Stimulated activated naive B cell treated with anti-CD40 and anti-IgM and Interleukin-4, amounts not matched to agents 10 μg/mL and 1 μg/mL and 100 μg/mL, for 72 hours (primary cell): Measurements from ENCODE around the gene OPRD1.
"Not testable (repeated sequence)": the region's sequence is repeated elsewhere in the genome, so short reads cannot be mapped to it uniquely, and the experiment has no call there.

Experiments used
- ATAC-seq, 2 donors: fragments of 150-1000 bp; cut with Tn5 transposase; replicated peaks; 2 replicates each; pipeline ENCODE4 v1.10.0; 2021; ENCODE audit warnings: moderate library complexity in 1 of 2
- DNase-seq: peaks from one replicate; pipeline ENCODE4 v3.0.0; 2021
- H3K27ac Mint-ChIP-seq: one replicate; pipeline ENCODE4 v1.8.0; 2022; ENCODE audit warnings: mild to moderate bottlenecking, mixed read lengths
- H3K27me3 Mint-ChIP-seq, 2 donors: one replicate each; pipeline ENCODE4 v1.8.0; 2022; ENCODE audit warnings: mixed read lengths in 2 of 2
- H3K36me3 Mint-ChIP-seq, 2 donors: one replicate each; pipeline ENCODE4 v1.8.0; 2022; ENCODE audit warnings: mixed read lengths in 2 of 2, mild to moderate bottlenecking in 1 of 2
- H3K4me1 Mint-ChIP-seq, 2 donors: one replicate each; pipeline ENCODE4 v1.8.0; 2022; ENCODE audit warnings: mixed read lengths in 2 of 2, mild to moderate bottlenecking in 1 of 2
- H3K4me3 Mint-ChIP-seq, 2 donors: one replicate each; pipeline ENCODE4 v1.8.0; 2022; ENCODE audit warnings: mild to moderate bottlenecking in 2 of 2, mixed read lengths in 2 of 2, moderate library complexity in 1 of 2
- H3K9me3 Mint-ChIP-seq, 2 donors: one replicate each; pipeline ENCODE4 v1.8.0; 2022; ENCODE audit warnings: mixed read lengths in 2 of 2, mild to moderate bottlenecking in 1 of 2

OPRD1 gene

DNA sequence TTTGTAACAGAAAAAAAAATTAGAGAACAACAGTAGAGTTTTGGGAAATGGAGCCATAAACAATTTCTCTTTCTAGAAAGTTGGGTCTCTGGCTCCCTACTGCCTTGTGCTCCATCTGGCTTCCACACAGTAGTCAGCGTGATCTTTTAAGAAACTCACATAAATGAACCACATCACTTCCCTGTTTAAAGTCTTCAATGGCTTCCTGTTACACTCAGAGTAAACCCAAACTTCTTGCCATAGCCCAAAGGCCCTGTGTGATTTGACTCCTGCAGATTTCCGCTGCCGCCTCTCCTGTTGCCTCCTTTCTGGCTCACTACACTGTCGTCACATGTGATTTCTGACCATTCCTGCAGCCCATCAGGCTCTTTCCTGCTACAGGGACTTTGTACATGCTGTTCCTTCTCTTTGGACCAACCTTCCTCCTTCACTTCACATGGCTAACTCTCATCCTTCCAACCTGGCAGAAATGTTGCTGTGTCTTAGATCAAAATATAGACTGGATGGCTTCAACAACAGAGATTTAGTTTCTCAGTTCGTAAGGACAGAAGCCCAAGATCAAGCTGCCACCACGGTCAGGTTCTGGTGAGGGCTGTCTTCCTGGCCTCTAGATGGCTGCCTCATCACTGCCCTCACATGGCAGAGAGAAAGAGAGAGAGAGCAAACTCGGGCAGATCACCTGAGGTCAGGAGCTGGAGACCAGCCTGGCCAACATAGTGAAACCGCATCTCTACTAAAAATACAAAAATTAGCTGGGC, 34.0 kb downstream of the OPRD1 start:
- Mint-ChIP-seq H3K27me3 (peaks cover under 1 to 3% of the 10 kb centered on the region in 2 donors), H3K36me3 (no peaks in the 10 kb centered on the region), H3K4me1 (peaks cover 5 to 7% of the 10 kb centered on the region in 2 donors), H3K9me3 (no peaks in the 10 kb centered on the region), H3K4me3 (no peak overlapping the region), H3K27ac (no peak overlapping the region)
- ATAC-seq (peak; percentile 48 to 50), DNase-seq (no peak)

DNA sequence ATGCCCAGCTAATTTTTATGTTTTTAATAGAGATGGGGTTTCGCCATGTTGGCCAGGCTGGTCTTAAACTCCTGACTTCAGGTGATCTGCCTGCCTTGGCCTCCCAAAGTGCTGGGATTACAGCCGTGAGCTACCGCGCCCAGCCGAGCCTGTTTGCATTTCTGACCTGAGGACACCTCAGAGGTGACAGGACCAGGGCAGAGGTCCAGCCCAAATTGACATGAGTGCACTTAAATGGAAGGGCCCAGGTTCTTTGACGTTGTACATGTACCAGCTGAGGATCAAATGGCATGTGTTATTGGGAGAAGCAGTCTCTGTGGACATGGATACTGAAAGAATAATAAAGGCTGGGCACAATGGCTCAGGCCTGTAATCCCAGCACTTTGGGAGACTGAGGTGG, 35.2 kb downstream of the OPRD1 start:
- H3K9me3 Mint-ChIP-seq, H3K27ac Mint-ChIP-seq, H3K27me3 Mint-ChIP-seq: not testable (repeated sequence)

DNA sequence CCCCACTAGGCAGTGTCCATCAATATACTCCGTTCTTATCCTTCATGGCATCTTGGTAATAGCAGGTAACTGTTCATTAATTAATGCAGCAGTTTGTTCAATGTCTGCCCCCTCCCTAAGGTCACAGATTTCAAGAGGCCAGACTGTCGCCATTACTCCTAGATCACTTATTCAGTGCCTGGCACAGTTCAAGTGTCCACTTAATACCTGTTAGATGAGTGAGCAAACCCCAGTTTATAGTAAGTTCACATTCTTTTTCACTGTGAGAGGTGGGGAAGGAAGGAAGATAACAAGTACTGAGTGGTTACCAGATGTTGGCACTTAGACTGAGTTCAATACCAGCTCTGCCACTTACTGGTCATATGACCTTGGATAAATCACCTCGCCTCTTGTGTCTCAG, 36.4 kb downstream of the OPRD1 start:
- Mint-ChIP-seq H3K27me3 (peaks cover 6 to 8% of the 10 kb centered on the region in 2 donors), H3K9me3 (no peaks in the 10 kb centered on the region), H3K4me3 (no peak overlapping the region), H3K27ac (no peak overlapping the region), H3K36me3 (no peaks in the 10 kb centered on the region), H3K4me1 (peaks cover 5 to 7% of the 10 kb centered on the region in 2 donors)
- no peak for ATAC-seq
- no peak for DNase-seq

More for the DNA sequence above, 35.2 kb downstream of the OPRD1 start:
- H3K4me3 Mint-ChIP-seq, H3K36me3 Mint-ChIP-seq, DNase-seq, H3K4me1 Mint-ChIP-seq, ATAC-seq: not testable (repeated sequence)

DNA sequence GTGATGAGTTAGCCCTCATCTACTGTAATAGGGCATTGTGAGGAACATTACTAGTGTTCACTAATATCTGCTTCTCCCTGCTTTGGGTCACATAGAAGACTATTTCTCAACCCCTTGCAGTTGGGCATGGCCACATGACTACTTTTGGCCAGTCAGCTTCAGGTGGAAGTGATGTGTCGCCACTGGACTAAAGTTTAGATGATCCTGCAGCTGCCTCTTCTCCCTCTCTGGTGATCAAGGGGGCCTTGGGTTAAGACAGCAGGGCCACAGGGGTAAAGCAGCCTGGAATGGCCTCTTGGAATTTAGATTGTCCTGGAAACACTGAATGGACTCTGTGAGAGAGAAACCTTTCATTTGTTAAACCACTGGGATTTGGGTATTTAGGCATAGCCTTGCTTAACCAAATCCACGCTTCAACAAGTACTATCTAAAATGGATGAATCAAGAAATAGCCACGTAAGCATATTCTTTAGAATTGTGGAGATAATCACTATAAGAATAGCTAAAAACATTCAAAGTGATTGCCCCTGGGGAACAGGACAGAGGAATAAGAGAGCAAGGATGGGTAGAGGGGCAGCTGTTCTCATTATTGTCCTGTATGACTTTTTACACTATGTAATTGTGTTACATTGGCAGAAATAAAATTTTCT, 41.2 kb downstream of the OPRD1 start:
- no peak for DNase-seq
- Mint-ChIP-seq H3K27me3 (peaks cover 21 to 28% of the 10 kb centered on the region in 2 donors), H3K36me3 (no peaks in the 10 kb centered on the region), H3K4me1 (peaks cover 0 to 2% of the 10 kb centered on the region in 2 donors), H3K4me3 (no peak overlapping the region), H3K9me3 (no peaks in the 10 kb centered on the region), H3K27ac (no peak overlapping the region)
- no peak for ATAC-seq

DNA sequence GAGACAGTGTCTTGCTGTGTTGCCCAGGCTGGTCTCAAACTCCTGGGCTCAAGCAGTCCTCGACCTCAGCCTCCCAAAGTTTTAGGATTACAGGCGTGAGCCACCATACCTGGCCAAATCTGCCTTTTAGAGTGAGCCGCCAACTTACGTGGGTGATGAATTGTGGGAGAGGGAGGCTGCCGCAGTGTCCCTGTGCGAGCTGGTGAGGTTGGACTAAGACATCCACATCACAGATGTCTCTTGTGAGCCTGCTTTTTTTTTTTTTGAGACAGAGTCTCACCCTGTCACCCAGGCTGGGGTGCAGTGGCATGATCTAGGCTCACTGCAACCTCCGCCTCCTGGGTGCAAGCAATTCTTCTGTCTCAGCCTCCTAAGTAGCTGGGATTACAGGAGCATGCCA, 42.4 kb downstream of the OPRD1 start:
- peaks cover 27 to 28% of the 10 kb centered on the region in 2 donors for H3K27me3 Mint-ChIP-seq
- H3K4me1 Mint-ChIP-seq, DNase-seq, ATAC-seq, H3K4me3 Mint-ChIP-seq, H3K9me3 Mint-ChIP-seq, H3K36me3 Mint-ChIP-seq, H3K27ac Mint-ChIP-seq: not testable (repeated sequence)

DNA sequence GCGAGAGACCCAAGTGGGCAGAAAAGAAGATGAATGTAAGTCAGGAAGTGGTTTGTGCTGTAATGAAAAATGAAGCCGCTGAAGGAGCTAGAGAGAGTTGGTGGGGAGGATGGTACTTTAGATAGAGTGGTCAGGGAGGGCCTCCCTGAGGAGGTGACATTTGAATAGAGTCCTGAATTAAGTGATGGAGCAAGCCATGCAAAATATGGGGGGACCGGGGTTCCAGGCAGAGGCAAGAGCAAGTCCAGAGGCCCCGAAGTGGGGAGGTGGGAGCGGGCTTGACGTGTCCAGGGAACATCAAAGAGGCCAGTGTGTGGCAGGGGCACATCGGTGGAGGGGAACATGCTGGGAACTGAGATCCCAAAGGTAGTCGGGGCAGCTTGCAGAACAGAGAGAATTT, 43.1 kb downstream of the OPRD1 start:
- Mint-ChIP-seq H3K4me3 (no peak overlapping the region), H3K9me3 (no peaks in the 10 kb centered on the region), H3K27ac (no peak overlapping the region), H3K4me1 (peaks cover 0 to 2% of the 10 kb centered on the region in 2 donors), H3K27me3 (peaks cover 28 to 29% of the 10 kb centered on the region in 2 donors), H3K36me3 (no peaks in the 10 kb centered on the region)
- ATAC-seq (no peak), DNase-seq (no peak)

DNA sequence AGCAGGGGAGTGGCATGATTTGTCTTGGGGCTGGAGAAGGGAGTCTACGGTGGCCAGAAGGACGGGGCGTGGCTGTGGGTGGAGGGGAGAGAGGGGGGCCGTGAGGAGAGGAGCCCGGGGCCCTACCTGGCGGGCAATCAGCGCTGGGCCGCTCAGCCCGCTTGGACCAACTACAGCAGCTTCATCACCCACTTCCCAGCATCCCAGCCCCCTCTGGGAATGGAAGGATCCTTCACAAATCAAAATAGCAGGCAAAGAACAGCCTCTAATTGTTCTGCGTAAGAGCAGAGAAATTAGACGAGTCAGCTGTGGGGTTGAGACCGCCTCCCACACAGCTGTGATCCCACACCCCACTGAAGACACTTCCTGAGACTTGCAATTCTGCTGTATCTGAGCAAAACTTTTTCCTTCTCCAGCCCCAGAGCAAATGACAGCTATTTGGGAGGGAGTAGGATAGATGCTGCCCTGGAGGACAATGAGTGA, 43.5 kb downstream of the OPRD1 start:
- H3K27me3 Mint-ChIP-seq: peaks cover 28 to 29% of the 10 kb centered on the region in 2 donors
- H3K36me3 Mint-ChIP-seq: no peaks in the 10 kb centered on the region
- H3K4me3 Mint-ChIP-seq: no peak overlapping the region
- no peaks in the 10 kb centered on the region for H3K9me3 Mint-ChIP-seq
- peaks cover 0 to 2% of the 10 kb centered on the region in 2 donors for H3K4me1 Mint-ChIP-seq
- no peak overlapping the region for H3K27ac Mint-ChIP-seq
- no peak for ATAC-seq
- no peak for DNase-seq

DNA sequence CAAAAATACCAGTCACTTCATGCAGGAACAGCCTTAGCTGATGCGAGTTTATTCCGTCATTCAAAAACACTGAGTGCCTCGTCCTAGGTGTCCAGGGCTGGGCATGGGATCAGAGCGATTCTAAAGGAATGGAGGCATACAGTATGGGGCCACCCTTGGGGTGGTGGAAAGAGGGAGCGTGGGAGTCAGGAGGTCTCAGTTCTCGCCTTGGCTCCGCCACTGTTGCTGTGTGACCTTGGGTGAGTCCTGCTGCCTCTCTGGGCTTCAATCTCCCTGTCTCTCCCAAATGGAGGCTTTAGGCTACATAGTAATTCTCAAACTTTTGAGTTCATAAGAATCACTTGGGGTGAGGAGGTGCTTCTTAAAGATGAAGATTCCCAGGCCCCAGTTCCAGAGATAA, 44.0 kb downstream of the OPRD1 start:
- DNase-seq: no peak
- H3K4me3 Mint-ChIP-seq: no peak overlapping the region
- H3K36me3 Mint-ChIP-seq: no peaks in the 10 kb centered on the region
- no peak for ATAC-seq
- H3K9me3 Mint-ChIP-seq: no peaks in the 10 kb centered on the region
- H3K27me3 Mint-ChIP-seq: peaks cover 25 to 29% of the 10 kb centered on the region in 2 donors
- no peak overlapping the region for H3K27ac Mint-ChIP-seq
- peaks cover 0 to 2% of the 10 kb centered on the region in 2 donors for H3K4me1 Mint-ChIP-seq

DNA sequence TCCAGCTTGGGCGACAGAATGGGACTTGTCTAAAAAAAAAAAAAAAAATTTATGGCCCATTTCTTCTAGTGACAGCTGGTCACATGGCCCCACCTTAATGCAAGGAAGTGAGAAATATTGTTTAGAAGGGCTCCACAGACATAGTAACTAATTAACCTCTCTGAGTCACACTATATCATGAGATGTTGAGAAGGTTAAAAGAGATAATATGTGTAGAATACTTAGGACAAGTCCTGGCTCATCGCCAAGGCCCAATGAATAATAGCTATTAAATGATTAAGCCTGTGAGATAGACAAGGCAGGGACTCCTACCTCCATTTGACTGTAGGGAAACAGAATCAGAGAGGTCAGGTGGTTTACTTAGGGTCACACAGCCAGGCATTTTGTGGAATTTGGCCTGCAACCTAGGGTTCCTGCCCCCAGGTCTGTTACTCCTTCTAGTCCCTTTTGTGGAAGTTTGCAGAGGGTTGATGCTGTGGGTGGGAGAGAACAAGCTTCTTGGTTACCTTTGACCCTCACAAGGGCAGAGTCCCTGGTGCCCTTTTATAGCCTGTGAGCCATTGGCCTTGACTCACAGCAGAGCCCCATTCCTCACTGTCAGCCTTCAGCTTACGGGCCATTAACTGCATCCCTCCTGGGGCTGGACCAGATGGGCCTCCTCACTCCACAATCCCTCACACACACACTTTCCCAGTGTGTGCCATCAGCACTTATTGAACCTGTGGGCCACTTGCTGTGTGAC, 48.5 kb downstream of the OPRD1 start:
- Mint-ChIP-seq H3K36me3 (no peaks in the 10 kb centered on the region), H3K4me1 (no peaks in the 10 kb centered on the region), H3K27ac (no peak overlapping the region), H3K9me3 (no peaks in the 10 kb centered on the region), H3K27me3 (peaks cover 11 to 17% of the 10 kb centered on the region in 2 donors), H3K4me3 (no peak overlapping the region)
- ATAC-seq: peak; percentile 87 to 94
- no peak for DNase-seq

DNA sequence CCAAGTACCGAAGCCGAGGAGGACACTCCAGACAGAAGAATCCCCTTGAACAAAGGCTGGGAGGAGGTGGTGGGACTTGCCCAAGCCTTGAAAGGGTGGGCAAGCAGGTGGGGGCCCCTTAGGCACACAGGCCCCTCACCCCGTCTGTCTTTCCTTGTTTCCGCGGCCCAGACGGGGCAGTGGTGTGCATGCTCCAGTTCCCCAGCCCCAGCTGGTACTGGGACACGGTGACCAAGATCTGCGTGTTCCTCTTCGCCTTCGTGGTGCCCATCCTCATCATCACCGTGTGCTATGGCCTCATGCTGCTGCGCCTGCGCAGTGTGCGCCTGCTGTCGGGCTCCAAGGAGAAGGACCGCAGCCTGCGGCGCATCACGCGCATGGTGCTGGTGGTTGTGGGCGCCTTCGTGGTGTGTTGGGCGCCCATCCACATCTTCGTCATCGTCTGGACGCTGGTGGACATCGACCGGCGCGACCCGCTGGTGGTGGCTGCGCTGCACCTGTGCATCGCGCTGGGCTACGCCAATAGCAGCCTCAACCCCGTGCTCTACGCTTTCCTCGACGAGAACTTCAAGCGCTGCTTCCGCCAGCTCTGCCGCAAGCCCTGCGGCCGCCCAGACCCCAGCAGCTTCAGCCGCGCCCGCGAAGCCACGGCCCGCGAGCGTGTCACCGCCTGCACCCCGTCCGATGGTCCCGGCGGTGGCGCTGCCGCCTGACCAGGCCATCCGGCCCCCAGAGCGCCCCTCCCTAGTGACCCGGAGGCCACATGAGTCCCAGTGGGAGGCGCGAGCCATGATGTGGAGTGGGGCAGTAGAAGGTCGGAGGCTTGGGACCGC, 50.8 kb downstream of the OPRD1 start:
- Mint-ChIP-seq H3K4me3 (no peak overlapping the region), H3K36me3 (no peaks in the 10 kb centered on the region), H3K4me1 (no peaks in the 10 kb centered on the region), H3K27me3 (peaks cover 0 to 26% of the 10 kb centered on the region in 2 donors), H3K9me3 (no peaks in the 10 kb centered on the region), H3K27ac (no peak overlapping the region)
- no peak for DNase-seq
- no peak for ATAC-seq

DNA sequence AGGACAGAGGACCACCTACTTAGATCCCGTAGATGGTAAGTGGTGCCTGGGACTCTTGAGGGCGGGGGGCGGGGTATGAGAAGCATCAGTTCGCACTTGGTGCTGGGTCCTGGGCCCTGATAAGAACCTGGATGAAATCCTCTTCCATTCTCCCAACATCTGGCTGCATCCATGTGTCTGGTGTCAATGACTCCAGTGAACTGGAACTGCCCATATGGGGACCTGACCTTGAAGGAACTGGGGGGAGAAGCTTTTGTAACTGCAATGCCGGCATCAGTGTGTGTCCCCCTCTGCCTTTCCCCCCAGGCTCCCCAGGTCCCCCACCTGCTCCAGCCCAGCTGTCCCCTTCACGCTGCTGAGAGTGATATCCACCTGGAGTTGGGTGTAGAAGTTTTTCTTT, 52.7 kb downstream of the OPRD1 start:
- Mint-ChIP-seq H3K36me3 (no peaks in the 10 kb centered on the region), H3K27me3 (peaks cover 7 to 21% of the 10 kb centered on the region in 2 donors), H3K4me1 (no peaks in the 10 kb centered on the region), H3K9me3 (no peaks in the 10 kb centered on the region), H3K27ac (no peak overlapping the region), H3K4me3 (no peak overlapping the region)
- DNase-seq (no peak), ATAC-seq (no peak)

DNA sequence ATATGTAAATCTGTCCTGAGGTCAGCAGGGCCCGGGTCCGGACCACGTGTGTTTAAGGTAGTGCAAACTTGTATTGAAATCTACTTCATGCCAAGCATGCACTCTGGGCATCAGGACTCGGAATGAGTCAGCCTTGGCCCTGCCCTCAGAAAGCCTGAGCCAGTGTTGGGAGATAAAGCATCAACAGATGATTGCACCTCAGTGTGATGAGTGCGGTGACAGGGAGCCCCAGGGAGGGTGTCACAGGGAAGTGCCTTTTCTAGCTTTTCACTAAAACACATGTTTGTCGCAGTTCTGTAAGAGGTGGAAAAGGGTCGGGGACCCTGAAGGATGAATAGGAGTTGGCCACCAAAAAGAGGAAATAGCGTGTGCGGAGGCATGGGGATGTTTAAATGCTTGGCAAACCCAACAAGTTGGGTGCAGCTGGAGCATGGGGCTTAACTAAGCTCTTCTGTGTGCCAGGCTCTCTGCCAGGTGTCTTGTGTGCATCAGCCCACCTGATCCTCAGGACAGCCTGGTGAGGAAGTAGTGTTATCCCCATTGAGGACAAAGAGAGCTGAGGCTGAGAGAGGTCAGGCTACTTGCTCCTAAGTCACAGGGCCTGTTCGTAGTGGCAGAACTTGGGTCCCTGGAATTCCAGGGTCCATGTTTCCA, 54.2 kb downstream of the OPRD1 start:
- Mint-ChIP-seq H3K27ac (no peak overlapping the region), H3K4me1 (no peaks in the 10 kb centered on the region), H3K9me3 (no peaks in the 10 kb centered on the region), H3K36me3 (no peaks in the 10 kb centered on the region), H3K27me3 (peaks cover 9 to 21% of the 10 kb centered on the region in 2 donors), H3K4me3 (no peak overlapping the region)
- no peak for DNase-seq
- no peak for ATAC-seq

DNA sequence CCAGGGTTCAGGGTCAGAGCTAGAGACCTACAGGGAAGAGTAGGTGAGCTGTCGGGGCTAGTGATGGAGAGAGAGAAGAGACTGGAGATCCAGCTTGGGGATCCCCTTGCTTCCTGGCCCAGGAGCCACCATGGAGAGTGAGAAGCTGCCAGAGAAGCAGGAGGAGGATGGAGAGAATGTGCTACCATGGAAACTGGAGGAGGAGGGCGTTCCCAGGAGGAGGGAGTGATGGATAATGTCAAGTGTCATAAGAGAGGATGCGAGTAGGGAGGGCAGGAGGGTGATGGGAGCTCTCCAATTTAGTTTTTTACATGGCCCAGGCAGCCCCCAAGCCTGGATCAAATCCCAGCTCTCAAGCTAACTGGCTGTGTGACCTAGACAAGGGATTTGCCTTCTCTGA, 55.9 kb downstream of the OPRD1 start:
- no peak overlapping the region for H3K27ac Mint-ChIP-seq
- no peak for ATAC-seq
- DNase-seq: no peak
- no peak overlapping the region for H3K4me3 Mint-ChIP-seq
- H3K27me3 Mint-ChIP-seq: peaks cover 17 to 21% of the 10 kb centered on the region in 2 donors
- no peaks in the 10 kb centered on the region for H3K9me3 Mint-ChIP-seq
- no peaks in the 10 kb centered on the region for H3K36me3 Mint-ChIP-seq
- no peaks in the 10 kb centered on the region for H3K4me1 Mint-ChIP-seq
